ENCODE results near the gene TMEM52. TPM values are rescaled to one million over a fixed set of nuclear protein-coding genes. Genes with fewer than 3 reads are reported as not detected.

TMEM52 gene
- total and polyA plus RNA-seq, 2 of the 13 experiments (the other 11 are each of a cell fraction or from before 2014, with no cell fraction given) = 13.2 to 18.7 TPM

DNA sequence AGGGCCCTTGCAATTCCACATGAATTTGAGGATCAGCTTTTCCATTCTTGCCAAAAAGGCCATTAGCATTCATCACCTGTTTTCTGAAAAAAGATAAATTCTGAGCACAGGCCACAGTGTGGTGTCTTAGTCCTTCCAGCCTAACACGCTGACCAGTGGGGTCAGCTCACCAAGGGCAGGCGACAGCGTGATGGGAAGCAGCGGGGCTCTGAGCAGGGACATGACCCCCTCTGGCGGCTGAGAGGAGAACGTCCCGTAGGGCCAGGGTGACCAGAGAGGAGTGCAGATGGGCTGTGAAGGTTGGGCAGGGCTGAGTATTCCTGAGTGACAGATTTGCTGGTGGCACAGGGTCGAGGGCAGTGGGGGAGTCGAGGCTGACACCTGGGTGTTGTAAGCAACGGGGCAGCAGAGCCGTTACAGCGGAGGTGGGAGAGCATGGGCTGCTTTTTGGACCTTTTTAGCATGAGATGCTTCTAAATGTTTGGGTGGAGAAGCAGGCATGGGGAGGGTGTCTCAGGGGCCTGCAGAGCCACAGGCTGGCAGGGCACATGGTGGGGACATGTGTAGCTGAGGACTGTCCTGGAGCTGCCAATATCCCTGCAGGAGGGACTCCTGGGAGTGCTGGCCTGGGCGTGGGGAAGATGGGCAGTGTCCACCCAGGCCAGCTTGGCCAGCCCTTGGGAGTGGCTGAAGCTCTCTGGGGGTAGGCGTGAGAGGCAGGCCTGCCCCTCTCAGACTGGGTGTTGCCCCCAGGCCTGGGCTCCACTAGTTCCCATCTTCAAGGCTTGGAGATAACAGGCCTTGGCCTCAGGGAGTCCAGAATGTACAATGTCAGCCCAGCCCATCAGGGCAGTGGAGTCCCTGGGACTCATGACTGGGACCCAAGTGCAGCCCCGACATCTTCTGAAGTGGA lies 12.6 kb downstream of the TMEM52 start (continued):
- TF ChIP-seq, protein P1, sequence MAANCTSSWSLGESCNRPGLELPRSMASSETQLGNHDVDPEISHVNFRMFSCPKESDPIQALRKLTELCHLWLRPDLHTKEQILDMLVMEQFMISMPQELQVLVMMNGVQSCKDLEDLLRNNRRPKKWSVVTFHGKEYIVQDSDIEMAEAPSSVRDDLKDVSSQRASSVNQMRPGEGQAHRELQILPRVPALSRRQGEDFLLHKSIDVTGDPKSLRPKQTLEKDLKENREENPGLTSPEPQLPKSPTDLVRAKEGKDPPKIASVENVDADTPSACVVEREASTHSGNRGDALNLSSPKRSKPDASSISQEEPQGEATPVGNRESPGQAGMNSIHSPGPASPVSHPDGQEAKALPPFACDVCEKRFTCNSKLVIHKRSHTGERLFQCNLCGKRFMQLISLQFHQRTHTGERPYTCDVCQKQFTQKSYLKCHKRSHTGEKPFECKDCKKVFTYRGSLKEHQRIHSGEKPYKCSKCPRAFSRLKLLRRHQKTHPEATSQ (CRISPR knock-in tag; IDR thresholded peaks at IDR 0.05; ENCODE audit: borderline replicate concordance) = no peak
- TF ChIP-seq, protein P2, sequence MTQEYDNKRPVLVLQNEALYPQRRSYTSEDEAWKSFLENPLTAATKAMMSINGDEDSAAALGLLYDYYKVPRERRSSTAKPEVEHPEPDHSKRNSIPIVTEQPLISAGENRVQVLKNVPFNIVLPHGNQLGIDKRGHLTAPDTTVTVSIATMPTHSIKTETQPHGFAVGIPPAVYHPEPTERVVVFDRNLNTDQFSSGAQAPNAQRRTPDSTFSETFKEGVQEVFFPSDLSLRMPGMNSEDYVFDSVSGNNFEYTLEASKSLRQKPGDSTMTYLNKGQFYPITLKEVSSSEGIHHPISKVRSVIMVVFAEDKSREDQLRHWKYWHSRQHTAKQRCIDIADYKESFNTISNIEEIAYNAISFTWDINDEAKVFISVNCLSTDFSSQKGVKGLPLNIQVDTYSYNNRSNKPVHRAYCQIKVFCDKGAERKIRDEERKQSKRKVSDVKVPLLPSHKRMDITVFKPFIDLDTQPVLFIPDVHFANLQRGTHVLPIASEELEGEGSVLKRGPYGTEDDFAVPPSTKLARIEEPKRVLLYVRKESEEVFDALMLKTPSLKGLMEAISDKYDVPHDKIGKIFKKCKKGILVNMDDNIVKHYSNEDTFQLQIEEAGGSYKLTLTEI (CRISPR knock-in tag; conservative IDR thresholded peaks at IDR 0.05) = no peak
- TF ChIP-seq ZNF230 (CRISPR knock-in tag; IDR thresholded peaks at IDR 0.05) = no peak
- TF ChIP-seq CHD2 (IDR thresholded peaks at IDR 0.05; ENCODE audit: low read depth, low read length) = no peak
- TF ChIP-seq PAX8 (CRISPR knock-in tag; IDR thresholded peaks at IDR 0.05; ENCODE audit: borderline replicate concordance) = no peak
- no peak for TF ChIP-seq SRSF1 (optimal IDR thresholded peaks at IDR 0.05; ENCODE audit: low read depth, low read length)
- TF ChIP-seq, protein P3, sequence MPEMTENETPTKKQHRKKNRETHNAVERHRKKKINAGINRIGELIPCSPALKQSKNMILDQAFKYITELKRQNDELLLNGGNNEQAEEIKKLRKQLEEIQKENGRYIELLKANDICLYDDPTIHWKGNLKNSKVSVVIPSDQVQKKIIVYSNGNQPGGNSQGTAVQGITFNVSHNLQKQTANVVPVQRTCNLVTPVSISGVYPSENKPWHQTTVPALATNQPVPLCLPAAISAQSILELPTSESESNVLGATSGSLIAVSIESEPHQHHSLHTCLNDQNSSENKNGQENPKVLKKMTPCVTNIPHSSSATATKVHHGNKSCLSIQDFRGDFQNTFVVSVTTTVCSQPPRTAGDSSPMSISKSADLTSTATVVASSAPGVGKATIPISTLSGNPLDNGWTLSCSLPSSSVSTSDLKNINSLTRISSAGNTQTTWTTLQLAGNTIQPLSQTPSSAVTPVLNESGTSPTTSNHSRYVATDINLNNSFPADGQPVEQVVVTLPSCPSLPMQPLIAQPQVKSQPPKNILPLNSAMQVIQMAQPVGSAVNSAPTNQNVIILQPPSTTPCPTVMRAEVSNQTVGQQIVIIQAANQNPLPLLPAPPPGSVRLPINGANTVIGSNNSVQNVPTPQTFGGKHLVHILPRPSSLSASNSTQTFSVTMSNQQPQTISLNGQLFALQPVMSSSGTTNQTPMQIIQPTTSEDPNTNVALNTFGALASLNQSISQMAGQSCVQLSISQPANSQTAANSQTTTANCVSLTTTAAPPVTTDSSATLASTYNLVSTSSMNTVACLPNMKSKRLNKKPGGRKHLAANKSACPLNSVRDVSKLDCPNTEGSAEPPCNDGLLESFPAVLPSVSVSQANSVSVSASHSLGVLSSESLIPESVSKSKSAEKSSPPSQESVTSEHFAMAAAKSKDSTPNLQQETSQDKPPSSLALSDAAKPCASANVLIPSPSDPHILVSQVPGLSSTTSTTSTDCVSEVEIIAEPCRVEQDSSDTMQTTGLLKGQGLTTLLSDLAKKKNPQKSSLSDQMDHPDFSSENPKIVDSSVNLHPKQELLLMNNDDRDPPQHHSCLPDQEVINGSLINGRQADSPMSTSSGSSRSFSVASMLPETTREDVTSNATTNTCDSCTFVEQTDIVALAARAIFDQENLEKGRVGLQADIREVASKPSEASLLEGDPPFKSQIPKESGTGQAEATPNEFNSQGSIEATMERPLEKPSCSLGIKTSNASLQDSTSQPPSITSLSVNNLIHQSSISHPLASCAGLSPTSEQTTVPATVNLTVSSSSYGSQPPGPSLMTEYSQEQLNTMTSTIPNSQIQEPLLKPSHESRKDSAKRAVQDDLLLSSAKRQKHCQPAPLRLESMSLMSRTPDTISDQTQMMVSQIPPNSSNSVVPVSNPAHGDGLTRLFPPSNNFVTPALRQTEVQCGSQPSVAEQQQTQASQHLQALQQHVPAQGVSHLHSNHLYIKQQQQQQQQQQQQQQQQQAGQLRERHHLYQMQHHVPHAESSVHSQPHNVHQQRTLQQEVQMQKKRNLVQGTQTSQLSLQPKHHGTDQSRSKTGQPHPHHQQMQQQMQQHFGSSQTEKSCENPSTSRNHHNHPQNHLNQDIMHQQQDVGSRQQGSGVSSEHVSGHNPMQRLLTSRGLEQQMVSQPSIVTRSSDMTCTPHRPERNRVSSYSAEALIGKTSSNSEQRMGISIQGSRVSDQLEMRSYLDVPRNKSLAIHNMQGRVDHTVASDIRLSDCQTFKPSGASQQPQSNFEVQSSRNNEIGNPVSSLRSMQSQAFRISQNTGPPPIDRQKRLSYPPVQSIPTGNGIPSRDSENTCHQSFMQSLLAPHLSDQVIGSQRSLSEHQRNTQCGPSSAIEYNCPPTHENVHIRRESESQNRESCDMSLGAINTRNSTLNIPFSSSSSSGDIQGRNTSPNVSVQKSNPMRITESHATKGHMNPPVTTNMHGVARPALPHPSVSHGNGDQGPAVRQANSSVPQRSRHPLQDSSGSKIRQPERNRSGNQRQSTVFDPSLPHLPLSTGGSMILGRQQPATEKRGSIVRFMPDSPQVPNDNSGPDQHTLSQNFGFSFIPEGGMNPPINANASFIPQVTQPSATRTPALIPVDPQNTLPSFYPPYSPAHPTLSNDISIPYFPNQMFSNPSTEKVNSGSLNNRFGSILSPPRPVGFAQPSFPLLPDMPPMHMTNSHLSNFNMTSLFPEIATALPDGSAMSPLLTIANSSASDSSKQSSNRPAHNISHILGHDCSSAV (CRISPR knock-in tag; IDR thresholded peaks at IDR 0.05; ENCODE audit: borderline replicate concordance) = no peak
- TF ChIP-seq MTA3 (CRISPR knock-in tag; IDR thresholded peaks at IDR 0.05) = no peak
- TF ChIP-seq HOXD1 (CRISPR knock-in tag; IDR thresholded peaks at IDR 0.05) = no peak
- TF ChIP-seq ZNF225 (CRISPR knock-in tag; IDR thresholded peaks at IDR 0.05) = no peak
- TF ChIP-seq GATAD1 (CRISPR knock-in tag; IDR thresholded peaks at IDR 0.05) = peak; percentile 60; the same call in 1 of the 2 replicates
- TF ChIP-seq ZNF143 (CRISPR knock-in tag; IDR thresholded peaks at IDR 0.05) = no peak
- no peak for TF ChIP-seq PLRG1 (conservative IDR thresholded peaks at IDR 0.05)
- TF ChIP-seq NKX3-1 (CRISPR knock-in tag; IDR thresholded peaks at IDR 0.05) = no peak
- peak; percentile 61 for TF ChIP-seq SP4 (CRISPR knock-in tag; IDR thresholded peaks at IDR 0.05)
- TF ChIP-seq, protein P4, sequence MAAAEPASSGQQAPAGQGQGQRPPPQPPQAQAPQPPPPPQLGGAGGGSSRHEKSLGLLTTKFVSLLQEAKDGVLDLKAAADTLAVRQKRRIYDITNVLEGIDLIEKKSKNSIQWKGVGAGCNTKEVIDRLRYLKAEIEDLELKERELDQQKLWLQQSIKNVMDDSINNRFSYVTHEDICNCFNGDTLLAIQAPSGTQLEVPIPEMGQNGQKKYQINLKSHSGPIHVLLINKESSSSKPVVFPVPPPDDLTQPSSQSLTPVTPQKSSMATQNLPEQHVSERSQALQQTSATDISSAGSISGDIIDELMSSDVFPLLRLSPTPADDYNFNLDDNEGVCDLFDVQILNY (CRISPR knock-in tag; conservative IDR thresholded peaks at IDR 0.05) = no peak
- TF ChIP-seq EED (CRISPR knock-in tag; IDR thresholded peaks at IDR 0.05) = no peak
- TF ChIP-seq SIN3A (IDR thresholded peaks at IDR 0.05; ENCODE audit: borderline replicate concordance, low read depth, low read length) = no peak
